Nephron (organoid): Measurements from ENCODE around the gene TMED6.

Experiments used
- H3K27ac Mint-ChIP-seq, 3 experiments: 2 replicates each; pipeline ENCODE4 v1.8.0; 2020; ENCODE audit warnings: mixed read lengths in 3 of 3, mild to moderate bottlenecking in 2 of 3, moderate library complexity in 1 of 3
- H3K27me3 Mint-ChIP-seq: 2 replicates; pipeline ENCODE4 v1.8.0; 2021; ENCODE audit warnings: low read depth, mild to moderate bottlenecking, moderate library complexity, mixed read lengths
- H3K36me3 Mint-ChIP-seq: 2 replicates; pipeline ENCODE4 v1.8.0; 2020; ENCODE audit warnings: low read depth, mixed read lengths
- H3K4me1 Mint-ChIP-seq: 2 replicates; pipeline ENCODE4 v1.8.0; 2020; ENCODE audit warnings: mixed read lengths
- H3K4me3 Mint-ChIP-seq, 3 experiments: 2 replicates each; pipeline ENCODE4 v1.8.0; 2020; ENCODE audit warnings: mild to moderate bottlenecking in 3 of 3, mixed read lengths in 3 of 3, moderate library complexity in 2 of 3
- H3K9me3 Mint-ChIP-seq: 2 replicates; pipeline ENCODE4 v1.8.0; 2020; ENCODE audit warnings: mixed read lengths
- CTCF ChIP-seq, 3 experiments: fragments of 200-600 bp; sonication (generic); IDR thresholded peaks; one replicate each; pipeline ENCODE4 v1.5.0; 2021; ENCODE audit warnings: antibody characterized with exemption in 3 of 3; ENCODE audit not compliant: unreplicated experiment in 3 of 3

The TMED6 gene

GRCh38 chr16:69351309-69352027 is at the start of gene TMED6:
TSS of gene TMED6 (minus strand) at chr16:69351786. CDS start at chr16:69351753, 33 bp downstream.
- Mint-ChIP-seq H3K36me3 (peaks cover 20% of the 10 kb centered on the region), H3K4me3 (peak within 1 kb of the TSS in 1 of 3 experiments; percentile 22), H3K27me3 (no peaks in the 10 kb centered on the region), H3K27ac (peak within 1 kb of the TSS; percentile 7 to 66 (median 41)), H3K9me3 (no peaks in the 10 kb centered on the region), H3K4me1 (peaks cover 13% of the 10 kb centered on the region)
- no peak for TF ChIP-seq CTCF (IDR thresholded peaks at IDR 0.05; ENCODE audit: unreplicated experiment in 3 of 3)

- Mint-ChIP-seq H3K36me3 (no peaks in the 10 kb centered on the region), H3K4me1 (peaks cover 64% of the 10 kb centered on the region), H3K27ac (peak overlapping the region; percentile 45 to 96 (median 48)), H3K27me3 (no peaks in the 10 kb centered on the region), H3K4me3 (peak overlapping the region in 1 of 3 experiments; percentile 24), H3K9me3 (no peaks in the 10 kb centered on the region)
- TF ChIP-seq CTCF (IDR thresholded peaks at IDR 0.05; ENCODE audit: unreplicated experiment in 3 of 3): no peak
Observed at GRCh38 chr16:69399361-69399760, 47.8 kb upstream of the TMED6 start.

GRCh38 chr16:69397821-69398521 is 46.4 kb upstream of the TMED6 start:
- H3K4me1 Mint-ChIP-seq: peaks cover 65% of the 10 kb centered on the region
- H3K4me3 Mint-ChIP-seq: peak overlapping the region; percentile 41 to 75 (median 49)
- peak overlapping the region; percentile 96 to 100 (median 100) for H3K27ac Mint-ChIP-seq
- TF ChIP-seq CTCF (IDR thresholded peaks at IDR 0.05; ENCODE audit: unreplicated experiment in 3 of 3): peak; percentile 53 to 67 (median 64)
- H3K27me3 Mint-ChIP-seq: no peaks in the 10 kb centered on the region
- H3K9me3 Mint-ChIP-seq: no peaks in the 10 kb centered on the region
- no peaks in the 10 kb centered on the region for H3K36me3 Mint-ChIP-seq

- Mint-ChIP-seq H3K27ac (peak overlapping the region; percentile 96 to 100 (median 100)), H3K36me3 (no peaks in the 10 kb centered on the region), H3K9me3 (no peaks in the 10 kb centered on the region), H3K27me3 (no peaks in the 10 kb centered on the region), H3K4me3 (peak overlapping the region; percentile 0 to 9 (median 7)), H3K4me1 (peaks cover 52% of the 10 kb centered on the region)
- peak; percentile 61 to 76 (median 69) for TF ChIP-seq CTCF (IDR thresholded peaks at IDR 0.05; ENCODE audit: unreplicated experiment in 3 of 3)
Observed at GRCh38 chr16:69396187-69397061, 44.8 kb upstream of the TMED6 start.

GRCh38 chr16:69395859-69396186 is 44.2 kb upstream of the TMED6 start:
- peak overlapping the region; percentile 96 to 100 (median 100) for H3K27ac Mint-ChIP-seq
- no peaks in the 10 kb centered on the region for H3K27me3 Mint-ChIP-seq

More at GRCh38 chr16:69395859-69396186, 44.2 kb upstream of the TMED6 start:
- Mint-ChIP-seq H3K4me3 (peak overlapping the region in 2 of 3 experiments; percentile 0 to 9), H3K36me3 (no peaks in the 10 kb centered on the region), H3K4me1 (peaks cover 51% of the 10 kb centered on the region), H3K9me3 (no peaks in the 10 kb centered on the region)
- TF ChIP-seq CTCF (IDR thresholded peaks at IDR 0.05; ENCODE audit: unreplicated experiment in 3 of 3): no peak
